ENCODE results near the gene ZMYND8. TPM values are rescaled to one million over a fixed set of nuclear protein-coding genes. Genes with fewer than 3 reads are reported as not detected.
"Not testable (repeated sequence)": the region's sequence is repeated elsewhere in the genome, so short reads cannot be mapped to it uniquely, and the experiment has no call there.

ZMYND8 gene
- polyA plus RNA-seq: 10 to 100 TPM in 3 of 4 donors, 1 to 10 TPM in 1; 9.2 to 27.1 (median 16.3) TPM
- long read RNA-seq, donor 1, partial matches to known transcripts: 14 of 15 reads
- long read RNA-seq, donor 1, other reads (novel, unspliced or antisense): 0 of 15 reads
- long read RNA-seq, donor 2: 0 reads
- long read RNA-seq, donor 3, partial matches to known transcripts: 0 of 1 reads
- long read RNA-seq, donor 3, other reads (novel, unspliced or antisense): 0 of 1 reads
- long read RNA-seq, donor 4: 0 reads
- long read RNA-seq, donor 5: 0 reads
- long read RNA-seq, donor 6: 0 reads
- long read RNA-seq, donor 7, partial matches to known transcripts: 10 of 11 reads
- long read RNA-seq, donor 7, other reads (novel, unspliced or antisense): 0 of 11 reads
- long read RNA-seq, donor 8: 0 reads
- long read RNA-seq, donor 9: 0 reads
- long read RNA-seq, donor 10: 0 reads

- no peak for FAIRE-seq
- Histone ChIP-seq H3K4me1 (ENCODE audit: control insufficient read depth in 3 of 3, insufficient read depth in 2 of 3, low read depth in 1 of 3, low read length in 2 of 3) (peaks cover 13 to 93% (median 61%) of the 10 kb centered on the region in 3 donors), H3K9me3 (ENCODE audit: control insufficient read depth in 2 of 2, insufficient read depth in 1 of 2, low read depth in 1 of 2, low read length in 1 of 2) (no peaks in the 10 kb centered on the region), H3K27ac (ENCODE audit: low read depth in 1 of 3, low read length in 2 of 3) (peak within 1 kb of the TSS; percentile 96 to 98 (median 98)), H3K36me3 (ENCODE audit: control insufficient read depth in 3 of 3, insufficient read depth in 2 of 3, low read depth in 1 of 3, low read length in 3 of 3) (peaks cover 0 to 4% (median 0%) of the 10 kb centered on the region in 3 donors), H3K4me3 (ENCODE audit: low read depth in 1 of 3, low read length in 3 of 3) (peak within 1 kb of the TSS; percentile 21 to 24 (median 22)), H3K27me3 (ENCODE audit: control insufficient read depth in 3 of 3, insufficient read depth in 3 of 3, low read length in 3 of 3) (no peaks in the 10 kb centered on the region)
- peak; percentile 97 to 98 for DNase-seq
- WGBS, 3 donors: 4 to 6% (median 5%) methylated on average over 21 of the region's 21 CpGs
Observed at GRCh38 chr20:47356526-47357295, at the start of gene ZMYND8. Gene ZMYND8, minus strand, starts transcription at chr20:47356699. Its CDS starts 29 bp downstream, at chr20:47356670.

GRCh38 chr20:47405775-47406325, 49.4 kb upstream of the ZMYND8 start:
- no peak overlapping the region for H3K27ac ChIP-seq (ENCODE audit: low read depth in 1 of 3, low read length in 2 of 3)
- H3K36me3 ChIP-seq (ENCODE audit: control insufficient read depth in 3 of 3, insufficient read depth in 2 of 3, low read depth in 1 of 3, low read length in 3 of 3): no peaks in the 10 kb centered on the region
- DNase-seq (no peak), FAIRE-seq (no peak)
- H3K27me3 ChIP-seq (ENCODE audit: control insufficient read depth in 3 of 3, insufficient read depth in 3 of 3, low read length in 3 of 3): no peaks in the 10 kb centered on the region
- 65 to 72% (median 71%) methylated on average over 4 of the region's 4 CpGs for WGBS, 3 donors
- H3K4me3 ChIP-seq (ENCODE audit: low read depth in 1 of 3, low read length in 3 of 3): no peak overlapping the region
- no peaks in the 10 kb centered on the region for H3K9me3 ChIP-seq (ENCODE audit: control insufficient read depth in 2 of 2, insufficient read depth in 1 of 2, low read depth in 1 of 2, low read length in 1 of 2)
- no peaks in the 10 kb centered on the region for H3K4me1 ChIP-seq (ENCODE audit: control insufficient read depth in 3 of 3, insufficient read depth in 2 of 3, low read depth in 1 of 3, low read length in 2 of 3)

DNA sequence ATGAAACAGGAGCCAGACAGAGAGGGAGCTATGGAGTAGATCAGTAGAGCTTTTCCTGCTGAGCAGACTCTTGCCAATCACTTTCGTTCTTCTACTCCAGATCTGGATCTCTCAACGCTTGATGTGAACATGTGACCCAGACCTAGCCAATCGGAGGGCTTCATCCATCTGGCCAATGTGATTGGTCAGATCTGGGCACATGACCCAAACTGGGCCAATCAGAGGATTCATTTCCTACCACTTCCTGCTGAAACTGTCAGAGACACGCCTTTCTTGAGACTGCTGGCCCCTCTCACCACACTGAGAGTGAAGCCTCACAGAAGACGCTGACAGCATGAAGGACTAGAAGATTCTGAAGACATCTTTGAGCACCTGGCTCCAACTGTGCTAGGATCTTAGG, 44.2 kb upstream of the ZMYND8 start:
- WGBS, 3 donors: 89 to 94% (median 89%) methylated on average over 5 of the region's 5 CpGs
- H3K4me1 ChIP-seq (ENCODE audit: control insufficient read depth in 3 of 3, insufficient read depth in 2 of 3, low read depth in 1 of 3, low read length in 2 of 3): no peaks in the 10 kb centered on the region
- FAIRE-seq (no peak), DNase-seq (no peak)
- no peak overlapping the region for H3K27ac ChIP-seq (ENCODE audit: low read depth in 1 of 3, low read length in 2 of 3)
- no peak overlapping the region for H3K4me3 ChIP-seq (ENCODE audit: low read depth in 1 of 3, low read length in 3 of 3)
- no peaks in the 10 kb centered on the region for H3K9me3 ChIP-seq (ENCODE audit: control insufficient read depth in 2 of 2, insufficient read depth in 1 of 2, low read depth in 1 of 2, low read length in 1 of 2)
- no peaks in the 10 kb centered on the region for H3K36me3 ChIP-seq (ENCODE audit: control insufficient read depth in 3 of 3, insufficient read depth in 2 of 3, low read depth in 1 of 3, low read length in 3 of 3)
- H3K27me3 ChIP-seq (ENCODE audit: control insufficient read depth in 3 of 3, insufficient read depth in 3 of 3, low read length in 3 of 3): no peaks in the 10 kb centered on the region

DNA sequence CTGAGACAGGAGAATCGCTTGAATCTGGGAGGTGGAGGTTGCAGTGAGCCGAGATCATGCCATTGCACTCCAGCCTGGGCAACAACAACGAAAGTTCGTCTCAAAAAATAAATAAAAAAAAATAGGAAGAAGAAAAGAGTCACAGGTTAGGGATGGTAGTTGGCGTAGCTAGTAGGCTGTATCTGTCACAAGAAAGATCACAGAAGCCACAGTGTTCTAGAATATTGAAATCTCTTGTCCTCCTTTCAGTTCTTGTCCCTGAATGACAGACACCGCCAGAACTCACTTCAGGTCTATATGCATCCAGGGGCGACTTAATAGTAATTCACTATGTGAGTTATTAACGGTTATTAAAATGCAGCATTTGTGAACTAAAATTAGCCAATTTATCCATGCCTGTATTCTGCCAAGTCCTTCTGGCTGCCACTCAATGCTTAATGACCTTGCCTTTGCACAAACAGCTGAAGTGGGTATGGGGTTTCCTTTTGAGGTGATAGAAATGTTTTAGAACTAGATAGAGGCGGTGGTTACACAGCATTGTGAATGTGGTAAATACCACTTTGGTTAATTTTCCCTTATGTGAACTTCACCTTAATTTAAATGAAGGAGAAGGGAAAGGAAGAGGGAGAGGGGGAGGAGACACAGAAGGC, 41.3 kb upstream of the ZMYND8 start:
- no peaks in the 10 kb centered on the region for H3K4me1 ChIP-seq (ENCODE audit: control insufficient read depth in 3 of 3, insufficient read depth in 2 of 3, low read depth in 1 of 3, low read length in 2 of 3)
- FAIRE-seq: no peak
- H3K27ac ChIP-seq (ENCODE audit: low read depth in 1 of 3, low read length in 2 of 3): no peak overlapping the region
- H3K9me3 ChIP-seq (ENCODE audit: control insufficient read depth in 2 of 2, insufficient read depth in 1 of 2, low read depth in 1 of 2, low read length in 1 of 2): no peaks in the 10 kb centered on the region
- WGBS, 3 donors: 78 to 85% (median 82%) methylated on average over 9 of the region's 9 CpGs
- no peaks in the 10 kb centered on the region for H3K36me3 ChIP-seq (ENCODE audit: control insufficient read depth in 3 of 3, insufficient read depth in 2 of 3, low read depth in 1 of 3, low read length in 3 of 3)
- DNase-seq: no peak
- H3K4me3 ChIP-seq (ENCODE audit: low read depth in 1 of 3, low read length in 3 of 3): no peak overlapping the region
- H3K27me3 ChIP-seq (ENCODE audit: control insufficient read depth in 3 of 3, insufficient read depth in 3 of 3, low read length in 3 of 3): no peaks in the 10 kb centered on the region

DNA sequence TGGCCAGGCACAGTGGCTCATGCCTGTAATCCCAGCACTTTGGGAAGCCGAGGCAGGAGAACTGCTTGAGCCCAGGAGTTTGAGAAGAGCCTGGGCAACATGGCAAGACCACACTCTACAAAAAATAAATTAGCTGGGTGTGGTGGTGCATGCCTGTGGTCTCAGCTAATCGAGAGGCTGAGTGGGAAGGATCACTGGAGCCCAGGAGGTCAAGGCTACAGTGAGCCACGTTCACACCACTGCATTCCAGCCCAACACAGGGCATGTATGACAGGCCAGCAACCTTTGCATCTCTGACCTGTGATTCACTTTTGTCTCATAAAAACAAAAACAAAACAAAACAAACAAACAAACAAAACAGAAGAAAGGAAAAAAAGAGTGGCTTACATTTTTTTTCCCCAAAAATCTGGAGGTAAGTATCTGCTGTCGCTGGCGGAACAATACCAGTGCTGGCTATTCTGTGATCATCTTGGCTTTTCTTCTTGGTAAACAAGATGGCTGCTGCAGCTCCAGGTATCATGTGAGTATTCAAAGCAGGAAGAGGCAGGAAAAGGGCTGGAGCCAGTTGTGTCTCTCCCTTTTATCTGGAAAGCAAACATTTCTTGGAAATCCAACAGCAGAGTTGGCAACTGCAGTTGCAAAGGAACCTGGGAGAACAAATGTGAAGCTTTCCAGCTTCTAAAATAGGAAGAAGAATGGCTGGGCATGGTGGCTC, 40.4 kb upstream of the ZMYND8 start:
- FAIRE-seq (no peak), DNase-seq (no peak)
- no peak overlapping the region for H3K4me3 ChIP-seq (ENCODE audit: low read depth in 1 of 3, low read length in 3 of 3)
- no peaks in the 10 kb centered on the region for H3K4me1 ChIP-seq (ENCODE audit: control insufficient read depth in 3 of 3, insufficient read depth in 2 of 3, low read depth in 1 of 3, low read length in 2 of 3)
- no peaks in the 10 kb centered on the region for H3K9me3 ChIP-seq (ENCODE audit: control insufficient read depth in 2 of 2, insufficient read depth in 1 of 2, low read depth in 1 of 2, low read length in 1 of 2)
- WGBS, 3 donors: 73 to 91% (median 77%) methylated on average over 5 of the region's 5 CpGs
- H3K36me3 ChIP-seq (ENCODE audit: control insufficient read depth in 3 of 3, insufficient read depth in 2 of 3, low read depth in 1 of 3, low read length in 3 of 3): no peaks in the 10 kb centered on the region
- H3K27ac ChIP-seq (ENCODE audit: low read depth in 1 of 3, low read length in 2 of 3): no peak overlapping the region
- no peaks in the 10 kb centered on the region for H3K27me3 ChIP-seq (ENCODE audit: control insufficient read depth in 3 of 3, insufficient read depth in 3 of 3, low read length in 3 of 3)

DNA sequence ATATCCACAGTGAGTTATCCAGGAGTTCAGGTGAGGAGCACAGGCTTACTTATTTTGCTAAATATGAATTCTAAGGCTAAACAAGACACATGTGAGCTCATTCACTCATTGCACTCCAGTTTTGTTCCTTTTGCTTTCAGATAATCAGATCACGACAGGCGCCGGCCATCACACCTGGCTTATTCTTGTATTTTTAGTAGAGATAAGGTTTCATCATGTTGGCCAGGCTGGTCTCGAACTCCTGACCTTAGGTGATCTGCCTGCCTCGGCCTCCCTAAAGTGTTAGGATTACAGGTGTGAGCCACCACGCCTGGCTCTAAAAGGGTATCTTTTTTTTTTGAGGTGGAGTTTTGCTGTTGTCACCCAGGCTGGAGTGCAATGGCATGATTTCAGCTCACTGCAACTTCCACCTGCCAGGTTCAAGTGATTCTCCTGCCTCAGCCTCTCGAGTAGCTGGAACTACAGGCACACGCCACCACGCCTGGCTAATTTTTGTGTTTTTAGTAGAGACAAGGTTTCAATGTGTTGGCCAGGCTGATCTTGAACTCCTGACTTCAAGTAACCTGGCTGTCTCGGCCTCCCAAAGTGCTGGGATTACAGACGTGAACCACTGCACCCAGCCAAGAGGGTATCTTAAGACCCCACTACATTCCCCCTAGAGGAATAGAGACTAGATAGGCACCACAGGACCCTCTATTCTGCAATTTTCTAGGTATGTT, 37.5 kb upstream of the ZMYND8 start:
- WGBS, 3 donors: 86 to 88% (median 86%) methylated on average over 11 of the region's 11 CpGs
- H3K4me1 ChIP-seq (ENCODE audit: control insufficient read depth in 3 of 3, insufficient read depth in 2 of 3, low read depth in 1 of 3, low read length in 2 of 3); DNase-seq; H3K4me3 ChIP-seq (ENCODE audit: low read depth in 1 of 3, low read length in 3 of 3); H3K9me3 ChIP-seq (ENCODE audit: control insufficient read depth in 2 of 2, insufficient read depth in 1 of 2, low read depth in 1 of 2, low read length in 1 of 2); H3K27ac ChIP-seq (ENCODE audit: low read depth in 1 of 3, low read length in 2 of 3); H3K27me3 ChIP-seq (ENCODE audit: control insufficient read depth in 3 of 3, insufficient read depth in 3 of 3, low read length in 3 of 3); FAIRE-seq; H3K36me3 ChIP-seq (ENCODE audit: control insufficient read depth in 3 of 3, insufficient read depth in 2 of 3, low read depth in 1 of 3, low read length in 3 of 3): not testable (repeated sequence)

GRCh38 chr20:47392721-47393073, 36.2 kb upstream of the ZMYND8 start:
- Histone ChIP-seq H3K27ac (ENCODE audit: low read depth in 1 of 3, low read length in 2 of 3) (no peak overlapping the region), H3K9me3 (ENCODE audit: control insufficient read depth in 2 of 2, insufficient read depth in 1 of 2, low read depth in 1 of 2, low read length in 1 of 2) (no peaks in the 10 kb centered on the region), H3K36me3 (ENCODE audit: control insufficient read depth in 3 of 3, insufficient read depth in 2 of 3, low read depth in 1 of 3, low read length in 3 of 3) (no peaks in the 10 kb centered on the region), H3K27me3 (ENCODE audit: control insufficient read depth in 3 of 3, insufficient read depth in 3 of 3, low read length in 3 of 3) (no peaks in the 10 kb centered on the region), H3K4me1 (ENCODE audit: control insufficient read depth in 3 of 3, insufficient read depth in 2 of 3, low read depth in 1 of 3, low read length in 2 of 3) (no peaks in the 10 kb centered on the region), H3K4me3 (ENCODE audit: low read depth in 1 of 3, low read length in 3 of 3) (no peak overlapping the region)
- 85 to 86% (median 85%) methylated on average over 2 of the region's 2 CpGs for WGBS, 3 donors
- FAIRE-seq: no peak
- DNase-seq: no peak
